K562 (cell line): ENCODE measurements around the gene ZSCAN22. TPM values are rescaled to one million over a fixed set of nuclear protein-coding genes. Genes with fewer than 3 reads are reported as not detected.

ENCODE experiments used
- ATAC-seq: fragments of 200-7000 bp; cut with Tn5 transposase; 3 replicates; pipeline ENCODE4 v1.9.1; 2020; ENCODE audit warnings: moderate library complexity
- BruUV-seq: library from RNA; stranded (reverse); fragments of 400-500 nt; replicated peaks from 2 replicates; lab custom pipeline; 2021; lab: Mats Ljungman, UMichigan
- CTCF ChIA-PET: fragments of 300-600 bp; formaldehyde crosslinking; extraction: SDS; loops from one replicate; lab custom pipeline; 2021; ENCODE audit warnings: low intra/inter-chr PET ratio; lab: Yijun Ruan, JAX
- POLR2A ChIA-PET: fragments of 300-600, 350-650 bp; sonication (Branson Sonifier 250); formaldehyde crosslinking; extraction: SDS; loops from one replicate; lab custom pipeline; 2021; ENCODE audit warnings: antibody characterized with exemption, inconsistent platforms; lab: Yijun Ruan, JAX
- DNase-seq, 4 experiments: peaks; one replicate each; pipeline versions ENCODE4 v3.0.0 to v3.0.0-alpha.2; 2011 to 2018; ENCODE audit warnings: low spot score in 3 of 4, mixed read lengths in 3 of 4; ENCODE audit errors: extremely low read depth in 1 of 4
- FAIRE-seq: peaks from 2 replicates; lab custom pipeline; 2011; peaks lifted over from hg19 to GRCh38; lab: Jason Lieb, UNC
- H2AFZ ChIP-seq: 2 replicates; pipeline ENCODE4 v1.6.0; 2011; ENCODE audit warnings: low read depth, low read length, control low read depth, inconsistent platforms
- H3K27ac ChIP-seq: fragments of 200-600 bp; 3 replicates; pipeline ENCODE4 v1.8.0; 2011; ENCODE audit warnings: low read depth, mild to moderate bottlenecking, control low read depth, inconsistent platforms, low read length, moderate library complexity, mixed read lengths; ENCODE audit errors: extremely low read depth
- H3K27me3 ChIP-seq, 2 experiments: fragments of 300-600 bp in 1 of 2; 2 replicates in 1 of 2; 3 replicates in 1 of 2; pipeline versions ENCODE4 v1.6.0 to v1.8.0; 2011; ENCODE audit warnings: inconsistent platforms in 2 of 2, low read length in 2 of 2, mild to moderate bottlenecking in 1 of 2, mixed read lengths in 1 of 2, moderate library complexity in 1 of 2; ENCODE audit not compliant: control insufficient read depth in 2 of 2, insufficient read depth in 2 of 2
- H3K36me3 ChIP-seq: fragments of 300-600 bp; 3 replicates; pipeline ENCODE4 v1.8.0; 2011; ENCODE audit warnings: mild to moderate bottlenecking, low read length, inconsistent platforms; ENCODE audit not compliant: control insufficient read depth, insufficient read depth
- H3K4me1 ChIP-seq, 2 experiments: fragments of 200-600 bp in 1 of 2; replicated peaks in 1 of 2; 2 replicates in 1 of 2; 3 replicates in 1 of 2; pipeline versions ENCODE4 v1.5.1 to v1.8.0; 2011; ENCODE audit warnings: inconsistent platforms in 2 of 2, low read length in 2 of 2, mild to moderate bottlenecking in 1 of 2, mixed read lengths in 1 of 2, moderate library complexity in 1 of 2; ENCODE audit not compliant: control insufficient read depth in 2 of 2, insufficient read depth in 2 of 2
- H3K4me2 ChIP-seq: 2 replicates; pipeline ENCODE4 v1.6.1; 2011; ENCODE audit warnings: low read length, control low read depth, inconsistent platforms, mixed read lengths; ENCODE audit not compliant: insufficient read depth
- H3K4me3 ChIP-seq: fragments of 200-600 bp; sonication (generic), shearing (Covaris generic); 2 replicates; pipeline ENCODE4 v1.5.1; 2016; ENCODE audit warnings: control low read depth, inconsistent platforms
- H3K79me2 ChIP-seq: fragments of 200-600 bp; 3 replicates; pipeline ENCODE4 v1.8.0; 2011; ENCODE audit warnings: low read length, inconsistent platforms; ENCODE audit not compliant: control insufficient read depth, insufficient read depth
- H3K9ac ChIP-seq, 2 experiments: 2 replicates each; pipeline versions ENCODE4 v1.6.0 to v1.6.1; 2011; ENCODE audit warnings: low read depth in 2 of 2, low read length in 2 of 2, control low read depth in 1 of 2, inconsistent platforms in 1 of 2, mild to moderate bottlenecking in 1 of 2, mixed read lengths in 1 of 2; ENCODE audit not compliant: insufficient read depth in 1 of 2
- H3K9me1 ChIP-seq: one replicate; pipeline ENCODE4 v1.6.0; 2011; ENCODE audit warnings: inconsistent platforms, mild to moderate bottlenecking, low read length, moderate library complexity; ENCODE audit not compliant: control insufficient read depth, insufficient read depth
- H3K9me3 ChIP-seq: replicated peaks from 2 replicates; pipeline ENCODE4 v1.5.1; 2011; ENCODE audit warnings: low read depth, low read length, inconsistent platforms; ENCODE audit not compliant: control insufficient read depth, insufficient read depth
- H4K20me1 ChIP-seq: replicated peaks from 2 replicates; pipeline ENCODE4 v1.6.1; 2011; ENCODE audit warnings: low read length, inconsistent platforms, mixed read lengths; ENCODE audit not compliant: control insufficient read depth, insufficient read depth
- C11orf30 ChIP-seq: fragments of 450-650 bp; IDR thresholded peaks from 2 replicates; pipeline ENCODE4 v1.6.1; 2016; ENCODE audit warnings: low read depth, mild to moderate bottlenecking
- MAFF ChIP-seq: IDR thresholded peaks from 2 replicates; pipeline ENCODE4 v1.6.1; 2012; ENCODE audit warnings: low read length, improper control_type of control experiment
- MAFK ChIP-seq: IDR thresholded peaks from 2 replicates; pipeline ENCODE4 v1.6.1; 2011; ENCODE audit warnings: low read length, improper control_type of control experiment
- PRDM10 ChIP-seq: fragments of 450-650 bp; IDR thresholded peaks from 2 replicates; pipeline ENCODE4 v1.6.1; 2018; ENCODE audit not compliant: partially characterized antibody
- ZNF146 ChIP-seq: IDR thresholded peaks from one replicate; pipeline ENCODE4 v1.6.1; 2018; ENCODE audit warnings: missing compliant biosample characterization; ENCODE audit not compliant: unreplicated experiment
- ZNF175 ChIP-seq: fragments of 200-800 bp; sonication (Bioruptor generic); IDR thresholded peaks from 2 replicates; pipeline ENCODE4 v1.6.1; 2016; ENCODE audit warnings: low read depth, mild to moderate bottlenecking, missing genetic modification characterization, missing compliant biosample characterization
- ZNF316 ChIP-seq: fragments of 450-650 bp; IDR thresholded peaks from 2 replicates; pipeline ENCODE4 v1.6.1; 2016
- ZNF75A ChIP-seq: fragments of 450-650 bp; formaldehyde crosslinking; IDR thresholded peaks from 2 replicates; pipeline ENCODE4 v1.4.0; 2020; ENCODE audit warnings: mild to moderate bottlenecking
- WGBS: fragments of 100-300 bp; shearing (Covaris generic); methylation state at CpG from one replicate; pipeline ENCODE4 v1.1.6; 2016; ENCODE audit warnings: low coverage, mixed read lengths; ENCODE audit not compliant: insufficient coverage; ENCODE audit errors: missing lambda C conversion rate; 5-methylcytosine and 5-hydroxymethylcytosine counted together
- in situ Hi-C: fragments of 300-500 bp; cut with MboI; formaldehyde crosslinking; loops from 4 replicates; pipeline ENCODE4 v1.15.0; 2018; ENCODE audit warnings: inconsistent platforms, mixed read lengths
- intact Hi-C: fragments of 100-400 bp; cut with micrococcal nuclease; formaldehyde crosslinking; loops from 2 replicates; pipeline ENCODE4 v1.14.2; 2022
- polyA plus RNA-seq, 8 experiments: library from polyadenylated mRNA; depleted of rRNA in 4 of 8; stranded (reverse) in 5 of 8; unstranded in 3 of 8; fragments of >200 nt; fragmentation: Nextera tagmentation in 2 of 8; fragmentation: Illumina TruSeq in 1 of 8; extraction: Ambion mirVana in 2 of 8; extraction: Trizol in 1 of 8; gene quantifications; 2 replicates each; pipeline versions ENCODE4 v1.2.1 to v1.2.3, GENCODE V29; 2011 to 2014; ENCODE audit warnings: inconsistent platforms in 1 of 8, missing spikeins in 1 of 8
- total RNA-seq, 7 experiments: library from RNA; depleted of rRNA in 6 of 7; stranded (reverse); fragments of >200 nt in 6 of 7; fragmentation: Illumina TruSeq in 2 of 7; extraction: Trizol in 2 of 7; gene quantifications; 2 replicates each; pipeline versions ENCODE4 v1.2.1 to v1.2.3, GENCODE V29; 2011 to 2021; ENCODE audit warnings: low replicate concordance in 1 of 7

The ZSCAN22 gene
- total and polyA plus RNA-seq, 9 of the 15 experiments (the other 6 are each of a cell fraction or from before 2014, with no cell fraction given) = 0.98 to 5.3 (median 3.0) TPM

GRCh38 chr19:58291943-58292342 lies 34.9 kb upstream of the ZSCAN22 start:
- Histone ChIP-seq H3K36me3 (peaks cover 87% of the 10 kb centered on the region), H3K4me1 (no peaks in the 10 kb centered on the region), H3K27me3 (no peaks in the 10 kb centered on the region), H3K9ac (no peak overlapping the region), H3K4me2 (no peak overlapping the region), H3K27ac (no peak overlapping the region), H4K20me1 (no peaks in the 10 kb centered on the region), H3K9me3 (peaks cover 11% of the 10 kb centered on the region), H2AFZ (no peak overlapping the region), H3K9me1 (no peaks in the 10 kb centered on the region), H3K79me2 (no peaks in the 10 kb centered on the region; the same call in 2 of the 3 replicates), H3K4me3 (no peak overlapping the region)
- intact Hi-C loops (no loop called here), in situ Hi-C loops (no loop called here)
- no peak for FAIRE-seq
- ATAC-seq = no peak
- no TSS peak for BruUV-seq
- TF ChIP-seq MAFF = peak; percentile 17; the same call in 1 of the 2 replicates
- TF ChIP-seq ZNF316 = peak; percentile 71
- peak; percentile 26; the same call in 1 of the 2 replicates for TF ChIP-seq MAFK
- TF ChIP-seq ZNF146 (CRISPR knock-in tag) = no peak
- TF ChIP-seq ZNF175 = no peak
- peak; percentile 35; the same call in 1 of the 2 replicates for TF ChIP-seq C11orf30
- no peak for DNase-seq
- ChIA-PET POLR2A (interaction anchor here (2.1 kb wide), 1 partner anchor 13 kb away, joined by 7 read pairs; the partner anchor contains the start of gene ERVK3-1), CTCF (no interaction called here)
- 77% methylated on average over 5 of the region's 7 CpGs for WGBS

GRCh38 chr19:58294743-58295374 lies 31.9 kb upstream of the ZSCAN22 start:
- ATAC-seq (no peak), DNase-seq (no peak), FAIRE-seq (no peak)
- intact Hi-C loops (no loop called here), in situ Hi-C loops (no loop called here)
- H3K4me3 ChIP-seq = no peak overlapping the region
- TF ChIP-seq ZNF75A (CRISPR knock-in tag) (peak; percentile 78; the same call in 1 of the 2 replicates), PRDM10 (no peak)
- ChIA-PET POLR2A (no interaction called here), CTCF (no interaction called here)
- no peaks in the 10 kb centered on the region for H3K27me3 ChIP-seq
- H3K9me3 ChIP-seq = peaks cover 11% of the 10 kb centered on the region
- no TSS peak for BruUV-seq
- H3K9me1 ChIP-seq = no peaks in the 10 kb centered on the region
- H3K36me3 ChIP-seq = peaks cover 73% of the 10 kb centered on the region
- no peak overlapping the region for H3K27ac ChIP-seq
- no peaks in the 10 kb centered on the region for H4K20me1 ChIP-seq
- H2AFZ ChIP-seq = no peak overlapping the region
- H3K4me2 ChIP-seq = no peak overlapping the region
- no peaks in the 10 kb centered on the region; the same call in 1 of the 3 replicates for H3K79me2 ChIP-seq
- H3K9ac ChIP-seq = no peak overlapping the region
- 98% methylated on average over 21 of the region's 22 CpGs for WGBS
- H3K4me1 ChIP-seq = no peaks in the 10 kb centered on the region
